HEK293 (cell line): ENCODE results near the gene LAMC3.

Experiments used
- CTCF ChIA-PET: fragments of 350-600 bp; formaldehyde crosslinking; extraction: SDS; loops from one replicate; lab custom pipeline; 2021; ENCODE audit warnings: antibody characterized with exemption; lab: Yijun Ruan, JAX
- POLR2A ChIA-PET: fragments of 300-600 bp; formaldehyde crosslinking; extraction: SDS; loops from one replicate; lab custom pipeline; 2020; ENCODE audit warnings: antibody characterized with exemption, inconsistent platforms; lab: Yijun Ruan, JAX
- H3K27ac ChIP-seq: fragments of 200-500 bp; sonication (Bioruptor generic); 2 replicates; pipeline ENCODE4 v1.5.1; 2014; ENCODE audit warnings: low read depth, low read length, control low read depth, inconsistent platforms; ENCODE audit errors: extremely low read depth
- H3K36me3 ChIP-seq, 2 experiments: fragments of 200-500 bp in 1 of 2; sonication (Bioruptor generic) in 1 of 2; 1 replicate in 1 of 2; 2 replicates in 1 of 2; pipeline ENCODE4 v1.5.1; 2014 to 2017; ENCODE audit warnings: inconsistent platforms in 2 of 2, low read length in 2 of 2; ENCODE audit not compliant: control insufficient read depth in 2 of 2, insufficient read depth in 1 of 2
- H3K4me1 ChIP-seq: fragments of 200-500 bp; sonication (Bioruptor generic); 2 replicates; pipeline ENCODE4 v1.5.1; 2014; ENCODE audit warnings: mild to moderate bottlenecking, low read length, inconsistent platforms; ENCODE audit not compliant: control insufficient read depth, insufficient read depth
- H3K4me3 ChIP-seq: 2 replicates; pipeline ENCODE4 v1.5.1; 2011; ENCODE audit warnings: low read depth, mild to moderate bottlenecking, control low read depth, low read length, moderate library complexity
- H3K9me3 ChIP-seq: fragments of 200-500 bp; sonication (Bioruptor generic); 2 replicates; pipeline ENCODE4 v1.5.1; 2014; ENCODE audit warnings: low read depth, low read length, inconsistent platforms; ENCODE audit not compliant: control insufficient read depth, insufficient read depth
- BCL11A ChIP-seq: fragments of 450-650 bp; formaldehyde crosslinking; IDR thresholded peaks from 2 replicates; pipeline ENCODE4 v1.5.1; 2016; ENCODE audit warnings: low read depth, missing biosample characterization, missing genetic modification characterization
- EGR2 ChIP-seq: fragments of 450-650 bp; formaldehyde crosslinking; IDR thresholded peaks from 2 replicates; pipeline ENCODE4 v1.5.1; 2016; ENCODE audit warnings: low read depth, missing biosample characterization, missing genetic modification characterization
- KLF7 ChIP-seq: fragments of 450-650 bp; formaldehyde crosslinking; IDR thresholded peaks from 2 replicates; pipeline ENCODE4 v1.5.1; 2016; ENCODE audit warnings: missing biosample characterization, missing genetic modification characterization, borderline replicate concordance
- MYNN ChIP-seq: fragments of 450-650 bp; formaldehyde crosslinking; IDR thresholded peaks from 2 replicates; pipeline ENCODE4 v1.5.1; 2016; ENCODE audit warnings: missing biosample characterization, missing genetic modification characterization, borderline replicate concordance
- PATZ1 ChIP-seq: fragments of 450-650 bp; formaldehyde crosslinking; IDR thresholded peaks from 2 replicates; pipeline ENCODE4 v1.5.1; 2016; ENCODE audit warnings: missing biosample characterization, missing genetic modification characterization
- PBX3 ChIP-seq: sonication (generic); formaldehyde crosslinking; IDR thresholded peaks from 2 replicates; pipeline ENCODE4 v1.8.1; 2022; ENCODE audit warnings: mild to moderate bottlenecking, moderate library complexity, missing genetic modification reagents
- PRDM1 ChIP-seq: fragments of 450-650 bp; formaldehyde crosslinking; IDR thresholded peaks from 2 replicates; pipeline ENCODE4; 2016; ENCODE audit warnings: missing biosample characterization, missing genetic modification characterization
- ZBTB48 ChIP-seq: fragments of 450-650 bp; formaldehyde crosslinking; IDR thresholded peaks from 2 replicates; pipeline ENCODE4 v1.5.1; 2016; ENCODE audit warnings: missing biosample characterization, missing genetic modification characterization
- ZFHX2 ChIP-seq: fragments of 450-650 bp; formaldehyde crosslinking; conservative IDR thresholded peaks from 2 replicates; pipeline ENCODE4 v1.5.1; 2016; ENCODE audit warnings: missing biosample characterization, missing genetic modification characterization
- ZNF19 ChIP-seq: fragments of 450-650 bp; formaldehyde crosslinking; IDR thresholded peaks from 2 replicates; pipeline ENCODE4; 2016; ENCODE audit warnings: missing biosample characterization, missing genetic modification characterization, low read depth
- ZNF23 ChIP-seq: fragments of 450-650 bp; formaldehyde crosslinking; IDR thresholded peaks from 2 replicates; pipeline ENCODE4 v1.5.1; 2016; ENCODE audit warnings: missing biosample characterization, missing genetic modification characterization, borderline replicate concordance
- ZNF266 ChIP-seq: fragments of 450-650 bp; formaldehyde crosslinking; IDR thresholded peaks from 2 replicates; pipeline ENCODE4 v1.5.1; 2016; ENCODE audit warnings: missing biosample characterization, missing genetic modification characterization, low read depth
- ZNF302 ChIP-seq: fragments of 450-650 bp; formaldehyde crosslinking; IDR thresholded peaks from 2 replicates; pipeline ENCODE4 v1.5.1; 2016; ENCODE audit warnings: missing biosample characterization, missing genetic modification characterization, low read depth
- ZNF324 ChIP-seq: fragments of 450-650 bp; formaldehyde crosslinking; IDR thresholded peaks from 2 replicates; pipeline ENCODE4 v1.5.1; 2016; ENCODE audit warnings: missing biosample characterization, missing genetic modification characterization
- ZNF626 ChIP-seq: fragments of 450-650 bp; sonication (Bioruptor Pico); formaldehyde crosslinking; IDR thresholded peaks from 2 replicates; pipeline ENCODE4 v1.5.1; 2018; ENCODE audit warnings: missing biosample characterization, missing genetic modification characterization, inconsistent platforms
- ZNF785 ChIP-seq: fragments of 450-650 bp; formaldehyde crosslinking; IDR thresholded peaks from 2 replicates; pipeline ENCODE4 v1.5.1; 2016; ENCODE audit warnings: missing biosample characterization, missing genetic modification characterization
- TF ChIP-seq, protein P1 (sequence below): fragments of 450-650 bp; formaldehyde crosslinking; optimal IDR thresholded peaks from 2 replicates; pipeline ENCODE3; 2016; ENCODE audit warnings: missing biosample characterization, mild to moderate bottlenecking, missing genetic modification characterization
- TF ChIP-seq, protein P2 (sequence below): fragments of 450-650 bp; formaldehyde crosslinking; IDR thresholded peaks from 2 replicates; pipeline ENCODE4 v1.5.1; 2016; ENCODE audit warnings: missing biosample characterization, missing genetic modification characterization
- TF ChIP-seq, protein P3 (sequence below): fragments of 450-650 bp; formaldehyde crosslinking; IDR thresholded peaks from 2 replicates; pipeline ENCODE4 v1.5.1; 2016; ENCODE audit warnings: missing biosample characterization, missing genetic modification characterization
- TF ChIP-seq, protein P4 (sequence below): fragments of 450-650 bp; formaldehyde crosslinking; conservative IDR thresholded peaks from 2 replicates; pipeline ENCODE4 v1.5.1; 2016; ENCODE audit warnings: low read depth, missing biosample characterization, missing genetic modification characterization

Gene LAMC3

DNA sequence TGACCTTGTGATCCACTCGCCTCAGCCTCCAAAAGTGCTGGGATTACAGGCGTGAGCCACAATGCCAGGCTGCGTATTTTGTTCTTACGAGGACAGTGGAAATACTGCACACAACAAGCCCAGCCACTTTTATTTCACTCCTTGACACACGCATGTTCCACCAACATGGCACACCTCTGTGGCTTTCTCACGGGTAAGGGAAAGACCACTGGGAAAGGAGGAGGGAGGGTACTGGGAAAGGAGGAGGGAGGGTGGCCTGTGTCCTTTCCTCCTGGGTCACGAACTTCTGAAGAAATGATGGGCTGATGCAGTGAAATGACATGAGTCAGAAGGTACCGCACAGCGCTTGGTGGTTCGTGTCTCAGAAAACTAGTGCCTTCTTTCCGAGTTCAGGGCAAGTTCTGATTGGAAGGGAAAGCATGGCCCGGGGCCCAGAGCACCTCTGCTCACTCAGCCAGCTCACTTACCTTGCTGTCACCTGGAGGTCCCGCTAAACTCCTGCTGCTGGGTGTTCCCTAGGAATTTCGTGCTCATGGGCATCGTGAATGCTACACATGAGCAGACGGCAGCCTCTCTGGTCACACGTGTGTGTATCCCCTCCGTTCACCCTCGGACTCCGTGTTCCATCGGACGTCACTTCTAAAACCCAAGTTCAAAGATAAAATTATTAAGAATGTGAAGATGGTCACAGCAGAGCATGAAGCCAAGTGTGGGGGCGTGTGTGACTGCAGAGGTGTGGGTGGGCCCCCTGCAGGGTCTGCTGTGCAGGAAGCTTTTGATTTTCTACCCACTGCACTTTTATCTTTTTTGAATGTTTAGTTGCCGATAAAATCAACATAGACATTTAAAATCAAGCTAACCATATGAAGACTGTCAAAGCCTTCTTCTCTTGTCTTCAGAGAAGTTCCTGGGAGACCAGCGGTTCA, 42.9 kb downstream of the LAMC3 start:
- TF ChIP-seq, protein P1, sequence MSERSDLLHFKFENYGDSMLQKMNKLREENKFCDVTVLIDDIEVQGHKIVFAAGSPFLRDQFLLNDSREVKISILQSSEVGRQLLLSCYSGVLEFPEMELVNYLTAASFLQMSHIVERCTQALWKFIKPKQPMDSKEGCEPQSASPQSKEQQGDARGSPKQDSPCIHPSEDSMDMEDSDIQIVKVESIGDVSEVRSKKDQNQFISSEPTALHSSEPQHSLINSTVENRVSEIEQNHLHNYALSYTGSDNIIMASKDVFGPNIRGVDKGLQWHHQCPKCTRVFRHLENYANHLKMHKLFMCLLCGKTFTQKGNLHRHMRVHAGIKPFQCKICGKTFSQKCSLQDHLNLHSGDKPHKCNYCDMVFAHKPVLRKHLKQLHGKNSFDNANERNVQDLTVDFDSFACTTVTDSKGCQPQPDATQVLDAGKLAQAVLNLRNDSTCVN (tag by site-specific recombination): no peak
- 0 out of 2 replicates have a peak, but pooled peaks have one; percentile 18 for TF ChIP-seq PRDM1 (tag by site-specific recombination)
- TF ChIP-seq EGR2 (tag by site-specific recombination): peak; percentile 61
- TF ChIP-seq, protein P2, sequence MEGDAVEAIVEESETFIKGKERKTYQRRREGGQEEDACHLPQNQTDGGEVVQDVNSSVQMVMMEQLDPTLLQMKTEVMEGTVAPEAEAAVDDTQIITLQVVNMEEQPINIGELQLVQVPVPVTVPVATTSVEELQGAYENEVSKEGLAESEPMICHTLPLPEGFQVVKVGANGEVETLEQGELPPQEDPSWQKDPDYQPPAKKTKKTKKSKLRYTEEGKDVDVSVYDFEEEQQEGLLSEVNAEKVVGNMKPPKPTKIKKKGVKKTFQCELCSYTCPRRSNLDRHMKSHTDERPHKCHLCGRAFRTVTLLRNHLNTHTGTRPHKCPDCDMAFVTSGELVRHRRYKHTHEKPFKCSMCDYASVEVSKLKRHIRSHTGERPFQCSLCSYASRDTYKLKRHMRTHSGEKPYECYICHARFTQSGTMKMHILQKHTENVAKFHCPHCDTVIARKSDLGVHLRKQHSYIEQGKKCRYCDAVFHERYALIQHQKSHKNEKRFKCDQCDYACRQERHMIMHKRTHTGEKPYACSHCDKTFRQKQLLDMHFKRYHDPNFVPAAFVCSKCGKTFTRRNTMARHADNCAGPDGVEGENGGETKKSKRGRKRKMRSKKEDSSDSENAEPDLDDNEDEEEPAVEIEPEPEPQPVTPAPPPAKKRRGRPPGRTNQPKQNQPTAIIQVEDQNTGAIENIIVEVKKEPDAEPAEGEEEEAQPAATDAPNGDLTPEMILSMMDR (tag by site-specific recombination): no peak
- peak; percentile 63 for TF ChIP-seq ZFHX2 (tag by site-specific recombination)
- TF ChIP-seq ZNF266: no peak

DNA sequence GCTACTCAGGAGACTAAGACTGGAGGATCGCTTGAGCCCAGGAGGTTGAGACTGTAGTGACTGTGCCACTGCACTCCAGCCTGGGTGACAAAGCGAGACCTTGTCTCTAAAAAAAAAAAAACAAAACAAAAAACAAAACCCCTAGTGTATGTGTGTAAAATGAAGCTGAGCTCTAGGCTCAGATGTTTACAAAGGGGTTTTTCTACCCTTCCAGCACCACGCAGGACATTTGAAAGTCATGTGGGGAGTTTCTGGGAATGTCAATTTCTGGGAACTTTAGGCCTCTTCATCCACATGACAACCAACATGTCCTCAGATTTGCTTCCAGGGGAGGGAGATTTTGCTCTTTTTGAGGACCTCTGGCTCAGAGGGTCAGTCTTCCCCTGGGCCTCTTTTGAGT, 44.9 kb downstream of the LAMC3 start:
- H3K36me3 ChIP-seq: no peaks in the 10 kb centered on the region
- POLR2A ChIA-PET: no interaction called here
- H3K4me1 ChIP-seq: no peaks in the 10 kb centered on the region
- TF ChIP-seq ZNF626 (tag by site-specific recombination) (no peak), ZBTB48 (tag by site-specific recombination) (no peak), ZNF324 (no peak), BCL11A (tag by site-specific recombination) (no peak), ZNF19 (tag by site-specific recombination) (no peak), PATZ1 (tag by site-specific recombination) (no peak), MYNN (tag by site-specific recombination) (no peak), ZNF785 (tag by site-specific recombination) (no peak), ZNF23 (no peak), ZNF302 (tag by site-specific recombination) (no peak), PBX3 (CRISPR knock-in tag) (no peak), KLF7 (no peak)
- TF ChIP-seq, protein P3, sequence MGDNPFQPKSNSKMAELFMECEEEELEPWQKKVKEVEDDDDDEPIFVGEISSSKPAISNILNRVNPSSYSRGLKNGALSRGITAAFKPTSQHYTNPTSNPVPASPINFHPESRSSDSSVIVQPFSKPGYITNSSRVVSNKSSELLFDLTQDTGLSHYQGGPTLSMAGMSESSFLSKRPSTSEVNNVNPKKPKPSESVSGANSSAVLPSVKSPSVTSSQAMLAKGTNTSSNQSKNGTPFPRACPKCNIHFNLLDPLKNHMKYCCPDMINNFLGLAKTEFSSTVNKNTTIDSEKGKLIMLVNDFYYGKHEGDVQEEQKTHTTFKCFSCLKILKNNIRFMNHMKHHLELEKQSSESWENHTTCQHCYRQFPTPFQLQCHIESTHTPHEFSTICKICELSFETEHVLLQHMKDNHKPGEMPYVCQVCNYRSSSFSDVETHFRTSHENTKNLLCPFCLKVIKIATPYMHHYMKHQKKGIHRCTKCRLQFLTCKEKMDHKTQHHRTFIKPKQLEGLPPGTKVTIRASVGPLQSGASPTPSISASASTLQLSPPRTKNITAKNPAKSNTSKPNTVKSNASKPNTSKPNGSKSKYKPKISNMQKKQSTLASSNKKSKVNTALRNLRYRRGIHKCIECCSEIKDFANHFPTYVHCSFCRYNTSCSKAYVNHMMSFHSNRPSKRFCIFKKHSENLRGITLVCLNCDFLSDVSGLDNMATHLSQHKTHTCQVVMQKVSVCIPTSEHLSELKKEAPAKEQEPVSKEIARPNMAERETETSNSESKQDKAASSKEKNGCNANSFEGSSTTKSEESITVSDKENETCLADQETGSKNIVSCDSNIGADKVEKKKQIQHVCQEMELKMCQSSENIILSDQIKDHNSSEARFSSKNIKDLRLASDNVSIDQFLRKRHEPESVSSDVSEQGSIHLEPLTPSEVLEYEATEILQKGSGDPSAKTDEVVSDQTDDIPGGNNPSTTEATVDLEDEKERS (tag by site-specific recombination): no peak
- TF ChIP-seq, protein P4, sequence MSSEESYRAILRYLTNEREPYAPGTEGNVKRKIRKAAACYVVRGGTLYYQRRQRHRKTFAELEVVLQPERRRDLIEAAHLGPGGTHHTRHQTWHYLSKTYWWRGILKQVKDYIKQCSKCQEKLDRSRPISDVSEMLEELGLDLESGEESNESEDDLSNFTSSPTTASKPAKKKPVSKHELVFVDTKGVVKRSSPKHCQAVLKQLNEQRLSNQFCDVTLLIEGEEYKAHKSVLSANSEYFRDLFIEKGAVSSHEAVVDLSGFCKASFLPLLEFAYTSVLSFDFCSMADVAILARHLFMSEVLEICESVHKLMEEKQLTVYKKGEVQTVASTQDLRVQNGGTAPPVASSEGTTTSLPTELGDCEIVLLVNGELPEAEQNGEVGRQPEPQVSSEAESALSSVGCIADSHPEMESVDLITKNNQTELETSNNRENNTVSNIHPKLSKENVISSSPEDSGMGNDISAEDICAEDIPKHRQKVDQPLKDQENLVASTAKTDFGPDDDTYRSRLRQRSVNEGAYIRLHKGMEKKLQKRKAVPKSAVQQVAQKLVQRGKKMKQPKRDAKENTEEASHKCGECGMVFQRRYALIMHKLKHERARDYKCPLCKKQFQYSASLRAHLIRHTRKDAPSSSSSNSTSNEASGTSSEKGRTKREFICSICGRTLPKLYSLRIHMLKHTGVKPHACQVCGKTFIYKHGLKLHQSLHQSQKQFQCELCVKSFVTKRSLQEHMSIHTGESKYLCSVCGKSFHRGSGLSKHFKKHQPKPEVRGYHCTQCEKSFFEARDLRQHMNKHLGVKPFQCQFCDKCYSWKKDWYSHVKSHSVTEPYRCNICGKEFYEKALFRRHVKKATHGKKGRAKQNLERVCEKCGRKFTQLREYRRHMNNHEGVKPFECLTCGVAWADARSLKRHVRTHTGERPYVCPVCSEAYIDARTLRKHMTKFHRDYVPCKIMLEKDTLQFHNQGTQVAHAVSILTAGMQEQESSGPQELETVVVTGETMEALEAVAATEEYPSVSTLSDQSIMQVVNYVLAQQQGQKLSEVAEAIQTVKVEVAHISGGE: no peak
- H3K4me3 ChIP-seq: no peak overlapping the region
- CTCF ChIA-PET: interaction anchor here (0.7 to 6.3 kb wide), 14 partner anchors 10 to 282 kb away, joined by 3 to 94 read pairs (median 4); partner anchors contain the start of gene LAMC3
- H3K27ac ChIP-seq: no peak overlapping the region
- H3K9me3 ChIP-seq: no peaks in the 10 kb centered on the region

More for the DNA sequence above, 42.9 kb downstream of the LAMC3 start:
- Histone ChIP-seq H3K4me3 (no peak overlapping the region), H3K9me3 (no peaks in the 10 kb centered on the region), H3K36me3 (no peaks in the 10 kb centered on the region), H3K4me1 (no peaks in the 10 kb centered on the region), H3K27ac (no peak overlapping the region)
- ChIA-PET CTCF (interaction anchor here (0.6 to 1.7 kb wide), 15 partner anchors 26 to 356 kb away, joined by 3 to 6 read pairs (median 4); partner anchors contain the start of gene NUP214), POLR2A (interaction anchor here (0.6 kb wide), 1 partner anchor 32 kb away, joined by 7 read pairs; no protein-coding TSS in a partner anchor)
